Central memory CD8-positive, alpha-beta T cell (primary cell): ENCODE measurements around the gene DES.

Experiments
- ATAC-seq: fragments of 150-1000 bp; cut with Tn5 transposase; replicated peaks from 2 replicates; pipeline ENCODE4 v1.10.0; 2022; ENCODE audit warnings: mild to moderate bottlenecking, moderate FRiP score, moderate number of reproducible peaks; ENCODE audit not compliant: poor library complexity, severe bottlenecking; ENCODE audit errors: extremely low read depth
- DNase-seq, 2 donors: peaks; one replicate each; pipeline ENCODE4 v3.0.0; 2021; ENCODE audit warnings: low spot score in 2 of 2
- H3K27ac Mint-ChIP-seq: one replicate; pipeline ENCODE4 v1.8.0; 2022; ENCODE audit warnings: low read depth, mild to moderate bottlenecking, moderate library complexity, mixed read lengths
- H3K27me3 Mint-ChIP-seq: one replicate; pipeline ENCODE4 v1.8.0; 2022; ENCODE audit warnings: mixed read lengths
- H3K36me3 Mint-ChIP-seq: one replicate; pipeline ENCODE4 v1.8.0; 2022; ENCODE audit warnings: mild to moderate bottlenecking, moderate library complexity, mixed read lengths; ENCODE audit not compliant: insufficient read depth
- H3K4me1 Mint-ChIP-seq: one replicate; pipeline ENCODE4 v1.8.0; 2022; ENCODE audit warnings: mixed read lengths
- H3K4me3 Mint-ChIP-seq: one replicate; pipeline ENCODE4 v1.8.0; 2022; ENCODE audit warnings: mild to moderate bottlenecking, moderate library complexity, mixed read lengths
- H3K9me3 Mint-ChIP-seq: one replicate; pipeline ENCODE4 v1.8.0; 2022; ENCODE audit warnings: mixed read lengths

Gene DES

DNA sequence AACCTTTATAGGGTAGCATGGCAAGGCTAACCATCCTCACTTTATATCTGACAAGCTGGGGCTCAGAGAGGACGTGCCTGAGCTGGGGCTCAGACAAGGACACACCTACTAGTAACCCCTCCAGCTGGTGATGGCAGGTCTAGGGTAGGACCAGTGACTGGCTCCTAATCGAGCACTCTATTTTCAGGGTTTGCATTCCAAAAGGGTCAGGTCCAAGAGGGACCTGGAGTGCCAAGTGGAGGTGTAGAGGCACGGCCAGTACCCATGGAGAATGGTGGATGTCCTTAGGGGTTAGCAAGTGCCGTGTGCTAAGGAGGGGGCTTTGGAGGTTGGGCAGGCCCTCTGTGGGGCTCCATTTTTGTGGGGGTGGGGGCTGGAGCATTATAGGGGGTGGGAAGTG is 1.2 kb upstream of the DES start:
- Mint-ChIP-seq H3K4me3 (no peak overlapping the region), H3K9me3 (no peaks in the 10 kb centered on the region), H3K36me3 (no peaks in the 10 kb centered on the region), H3K4me1 (no peaks in the 10 kb centered on the region), H3K27ac (no peak overlapping the region), H3K27me3 (peaks cover 75% of the 10 kb centered on the region)
- DNase-seq, result no peak
- no peak for ATAC-seq

DNA sequence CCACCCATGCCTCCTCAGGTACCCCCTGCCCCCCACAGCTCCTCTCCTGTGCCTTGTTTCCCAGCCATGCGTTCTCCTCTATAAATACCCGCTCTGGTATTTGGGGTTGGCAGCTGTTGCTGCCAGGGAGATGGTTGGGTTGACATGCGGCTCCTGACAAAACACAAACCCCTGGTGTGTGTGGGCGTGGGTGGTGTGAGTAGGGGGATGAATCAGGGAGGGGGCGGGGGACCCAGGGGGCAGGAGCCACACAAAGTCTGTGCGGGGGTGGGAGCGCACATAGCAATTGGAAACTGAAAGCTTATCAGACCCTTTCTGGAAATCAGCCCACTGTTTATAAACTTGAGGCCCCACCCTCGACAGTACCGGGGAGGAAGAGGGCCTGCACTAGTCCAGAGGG is 803 bp upstream of the DES start:
- ATAC-seq (no peak), DNase-seq (no peak)
- Mint-ChIP-seq H3K4me3 (no peak overlapping the region), H3K9me3 (no peaks in the 10 kb centered on the region), H3K27ac (no peak overlapping the region), H3K4me1 (no peaks in the 10 kb centered on the region), H3K27me3 (peaks cover 70% of the 10 kb centered on the region), H3K36me3 (no peaks in the 10 kb centered on the region)

GRCh38 chr2:219419012-219419324 is 791 bp downstream of the DES start:
- DNase-seq (no peak), ATAC-seq (no peak)
- H3K9me3 Mint-ChIP-seq, result no peaks in the 10 kb centered on the region
- peaks cover 69% of the 10 kb centered on the region for H3K27me3 Mint-ChIP-seq
- no peaks in the 10 kb centered on the region for H3K4me1 Mint-ChIP-seq
- peaks cover 1% of the 10 kb centered on the region for H3K36me3 Mint-ChIP-seq
- H3K27ac Mint-ChIP-seq, result no peak overlapping the region
- no peak overlapping the region for H3K4me3 Mint-ChIP-seq

- Mint-ChIP-seq H3K9me3 (no peaks in the 10 kb centered on the region), H3K4me3 (no peak overlapping the region), H3K27me3 (peaks cover 73% of the 10 kb centered on the region)
These were observed 1.4 kb downstream of the DES start for GRCh38 chr2:219419331-219420197.

GRCh38 chr2:219420687-219421086 is 2.5 kb downstream of the DES start:
- Mint-ChIP-seq H3K36me3 (peaks cover 1% of the 10 kb centered on the region), H3K4me3 (no peak overlapping the region), H3K4me1 (no peaks in the 10 kb centered on the region), H3K27ac (no peak overlapping the region), H3K27me3 (peaks cover 79% of the 10 kb centered on the region), H3K9me3 (no peaks in the 10 kb centered on the region)
- ATAC-seq, result no peak
- no peak for DNase-seq

More at GRCh38 chr2:219419331-219420197, 1.4 kb downstream of the DES start:
- no peak for ATAC-seq
- Mint-ChIP-seq H3K27ac (no peak overlapping the region), H3K4me1 (no peaks in the 10 kb centered on the region), H3K36me3 (peaks cover 1% of the 10 kb centered on the region)
- DNase-seq, result no peak

DNA sequence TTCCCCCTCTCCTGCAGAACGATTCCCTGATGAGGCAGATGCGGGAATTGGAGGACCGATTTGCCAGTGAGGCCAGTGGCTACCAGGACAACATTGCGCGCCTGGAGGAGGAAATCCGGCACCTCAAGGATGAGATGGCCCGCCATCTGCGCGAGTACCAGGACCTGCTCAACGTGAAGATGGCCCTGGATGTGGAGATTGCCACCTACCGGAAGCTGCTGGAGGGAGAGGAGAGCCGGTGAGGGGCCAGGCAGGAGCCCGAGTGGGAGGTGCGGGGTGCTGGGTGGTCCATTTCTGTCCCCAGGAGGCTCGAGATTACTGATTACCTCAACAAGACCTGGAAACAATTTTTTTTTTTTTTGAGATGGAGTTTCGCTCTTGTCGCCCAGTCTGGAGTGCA is 3.1 kb downstream of the DES start:
- Mint-ChIP-seq H3K36me3 (peaks cover 1% of the 10 kb centered on the region), H3K9me3 (no peaks in the 10 kb centered on the region), H3K4me3 (no peak overlapping the region), H3K4me1 (no peaks in the 10 kb centered on the region), H3K27ac (no peak overlapping the region), H3K27me3 (peaks cover 79% of the 10 kb centered on the region)
- no peak for ATAC-seq
- DNase-seq, result no peak

- peaks cover 79% of the 10 kb centered on the region for H3K27me3 Mint-ChIP-seq
These were observed 4.9 kb downstream of the DES start for GRCh38 chr2:219422952-219423534.

DNA sequence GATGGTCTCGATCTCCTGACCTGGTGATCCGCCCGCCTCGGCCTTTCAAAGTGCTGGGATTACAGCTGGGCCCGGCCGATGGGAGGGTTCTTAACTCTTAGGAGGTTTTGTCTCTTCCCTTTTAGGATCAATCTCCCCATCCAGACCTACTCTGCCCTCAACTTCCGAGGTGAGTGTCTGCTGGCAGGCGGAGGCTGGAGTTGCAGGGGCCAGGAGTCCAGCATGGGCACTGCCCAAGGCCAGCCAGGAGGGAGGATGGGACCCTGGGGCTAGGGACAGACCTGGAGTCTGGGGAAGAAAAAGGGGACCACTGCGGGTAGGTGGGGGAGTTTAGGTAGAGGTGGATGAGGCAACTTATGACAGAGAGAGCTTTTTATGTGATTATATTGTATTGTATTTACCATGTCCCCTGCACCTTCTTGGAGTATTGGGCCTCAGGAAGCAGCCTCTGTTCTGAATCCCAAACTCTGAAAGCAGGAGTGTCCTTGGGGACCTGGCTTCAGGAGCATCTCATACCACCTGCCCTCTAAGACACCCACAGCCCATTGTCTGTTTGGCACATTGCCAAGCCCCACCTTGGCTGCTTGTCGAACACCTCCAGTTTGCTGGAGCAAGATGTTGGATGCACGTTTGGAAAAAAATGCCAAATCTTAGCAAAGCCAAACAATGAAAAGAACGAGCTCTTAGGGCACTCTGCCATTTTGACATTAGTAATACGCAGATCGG is 5.6 kb downstream of the DES start:
- peaks cover 3% of the 10 kb centered on the region for H3K36me3 Mint-ChIP-seq
- H3K4me1 Mint-ChIP-seq, result no peaks in the 10 kb centered on the region
- H3K4me3 Mint-ChIP-seq, result no peak overlapping the region
- peaks cover 77% of the 10 kb centered on the region for H3K27me3 Mint-ChIP-seq
- no peaks in the 10 kb centered on the region for H3K9me3 Mint-ChIP-seq
- no peak for ATAC-seq
- no peak for DNase-seq
- H3K27ac Mint-ChIP-seq, result no peak overlapping the region

More at GRCh38 chr2:219422952-219423534, 4.9 kb downstream of the DES start:
- H3K4me3 Mint-ChIP-seq, result no peak overlapping the region
- DNase-seq (no peak), ATAC-seq (no peak)
- peaks cover 3% of the 10 kb centered on the region for H3K36me3 Mint-ChIP-seq
- H3K9me3 Mint-ChIP-seq, result no peaks in the 10 kb centered on the region
- H3K4me1 Mint-ChIP-seq, result no peaks in the 10 kb centered on the region
- no peak overlapping the region for H3K27ac Mint-ChIP-seq

DNA sequence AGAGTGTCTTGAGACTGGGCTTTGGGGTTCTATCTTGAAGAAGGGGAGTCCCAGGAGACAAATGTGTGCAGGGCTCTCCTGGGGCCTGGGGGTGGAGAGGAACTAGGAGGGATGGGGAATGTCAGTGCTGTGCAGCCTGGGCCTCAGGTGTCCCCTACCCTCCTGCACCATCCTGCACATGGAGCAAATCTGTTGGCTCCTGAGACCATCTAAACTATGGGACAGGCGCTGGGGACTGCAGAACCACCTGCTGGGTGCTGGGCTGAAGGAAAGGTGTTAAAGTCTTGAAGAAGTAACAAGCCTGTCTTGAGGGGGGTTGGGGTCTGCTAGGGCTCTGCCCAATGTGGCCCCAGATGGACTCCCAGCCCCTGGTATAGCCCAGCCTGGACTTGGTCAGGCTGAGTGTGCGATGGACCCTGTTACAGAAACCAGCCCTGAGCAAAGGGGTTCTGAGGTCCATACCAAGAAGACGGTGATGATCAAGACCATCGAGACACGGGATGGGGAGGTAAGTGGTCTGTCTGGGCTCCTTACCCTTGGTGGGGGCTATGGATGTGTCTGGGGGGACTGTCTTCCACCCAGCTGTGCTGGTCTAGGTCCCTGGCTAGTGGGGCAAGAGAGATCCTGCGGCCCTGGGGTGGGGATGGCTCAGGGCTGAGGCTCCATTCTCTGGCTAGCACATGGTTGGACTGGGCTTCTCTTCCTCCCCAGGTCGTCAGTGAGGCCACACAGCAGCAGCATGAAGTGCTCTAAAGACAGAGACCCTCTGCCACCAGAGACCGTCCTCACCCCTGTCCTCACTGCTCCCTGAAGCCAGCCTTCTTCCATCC is 7.3 kb downstream of the DES start:
- no peaks in the 10 kb centered on the region for H3K4me1 Mint-ChIP-seq
- peaks cover 61% of the 10 kb centered on the region for H3K27me3 Mint-ChIP-seq
- H3K36me3 Mint-ChIP-seq, result peaks cover 3% of the 10 kb centered on the region
- ATAC-seq, result no peak
- H3K4me3 Mint-ChIP-seq, result no peak overlapping the region
- H3K9me3 Mint-ChIP-seq, result no peaks in the 10 kb centered on the region
- no peak overlapping the region for H3K27ac Mint-ChIP-seq
- DNase-seq, result no peak

- Mint-ChIP-seq H3K27ac (no peak overlapping the region), H3K27me3 (peaks cover 55% of the 10 kb centered on the region), H3K4me1 (no peaks in the 10 kb centered on the region), H3K36me3 (peaks cover 3% of the 10 kb centered on the region), H3K9me3 (no peaks in the 10 kb centered on the region), H3K4me3 (no peak overlapping the region)
- DNase-seq (no peak), ATAC-seq (no peak)
These were observed 7.9 kb downstream of the DES start for GRCh38 chr2:219426068-219426443.

GRCh38 chr2:219426534-219427136 is 8.5 kb downstream of the DES start:
- no peak for ATAC-seq
- Mint-ChIP-seq H3K9me3 (no peaks in the 10 kb centered on the region), H3K27ac (no peak overlapping the region), H3K4me1 (no peaks in the 10 kb centered on the region), H3K27me3 (peaks cover 49% of the 10 kb centered on the region), H3K4me3 (no peak overlapping the region), H3K36me3 (peaks cover 3% of the 10 kb centered on the region)
- DNase-seq, result no peak

GRCh38 chr2:219428469-219428868 is 10.3 kb downstream of the DES start:
- Mint-ChIP-seq H3K9me3 (no peaks in the 10 kb centered on the region), H3K36me3 (peaks cover 1% of the 10 kb centered on the region), H3K4me1 (no peaks in the 10 kb centered on the region), H3K4me3 (no peak overlapping the region), H3K27ac (no peak overlapping the region), H3K27me3 (peaks cover 39% of the 10 kb centered on the region)
- DNase-seq (no peak), ATAC-seq (no peak)
